ENCODE data around the gene PIP4K2A.

PIP4K2A gene

DNA sequence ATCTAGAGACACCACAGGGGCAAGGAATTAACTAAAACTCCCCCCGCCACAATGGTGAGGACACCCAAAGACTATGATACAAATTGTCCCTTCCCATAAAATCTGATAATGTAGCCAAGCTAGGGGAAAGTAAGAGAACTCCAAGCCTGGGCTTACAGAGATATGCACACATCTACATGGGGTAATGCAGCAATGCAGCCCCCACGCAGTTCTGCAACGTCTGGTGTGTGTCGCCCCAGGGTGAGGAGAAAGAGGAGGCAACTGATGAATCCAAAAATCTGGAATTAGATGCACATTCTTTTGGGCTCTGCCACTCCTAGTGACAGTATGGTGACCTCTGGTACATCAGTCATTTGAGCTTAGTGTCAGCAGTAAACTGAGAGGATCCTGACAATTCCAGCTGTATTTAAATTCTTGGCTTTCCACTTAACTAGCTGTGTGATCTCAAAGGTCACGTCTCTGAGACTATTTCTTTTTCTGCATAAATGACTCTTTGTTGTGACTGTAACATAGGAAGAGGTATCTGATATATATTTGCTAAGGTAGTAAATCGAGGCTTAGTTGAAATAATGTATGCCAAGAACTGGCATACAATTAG, 51.5 kb downstream of the PIP4K2A start:
- no peak for DNase-seq

DNA sequence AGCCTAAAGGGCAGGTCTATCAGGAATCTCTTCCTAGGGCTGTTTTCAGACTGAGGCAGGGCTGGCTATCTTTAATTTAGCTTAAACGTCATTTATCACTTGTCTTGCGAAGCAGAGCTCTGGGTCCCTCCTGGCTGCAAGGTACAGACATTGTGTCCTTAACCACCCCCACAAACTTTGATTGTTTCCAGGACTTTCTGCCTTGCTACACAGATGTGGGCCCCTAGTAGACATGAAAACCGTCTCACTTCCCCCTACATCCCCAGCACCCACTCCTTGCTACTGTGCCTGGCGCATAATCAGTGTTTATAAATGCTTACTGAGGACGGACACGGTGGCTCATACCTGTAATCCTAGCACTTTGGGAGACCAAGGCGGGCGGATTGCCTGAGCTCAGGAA, 54.5 kb downstream of the PIP4K2A start:
- no peak for DNase-seq

DNA sequence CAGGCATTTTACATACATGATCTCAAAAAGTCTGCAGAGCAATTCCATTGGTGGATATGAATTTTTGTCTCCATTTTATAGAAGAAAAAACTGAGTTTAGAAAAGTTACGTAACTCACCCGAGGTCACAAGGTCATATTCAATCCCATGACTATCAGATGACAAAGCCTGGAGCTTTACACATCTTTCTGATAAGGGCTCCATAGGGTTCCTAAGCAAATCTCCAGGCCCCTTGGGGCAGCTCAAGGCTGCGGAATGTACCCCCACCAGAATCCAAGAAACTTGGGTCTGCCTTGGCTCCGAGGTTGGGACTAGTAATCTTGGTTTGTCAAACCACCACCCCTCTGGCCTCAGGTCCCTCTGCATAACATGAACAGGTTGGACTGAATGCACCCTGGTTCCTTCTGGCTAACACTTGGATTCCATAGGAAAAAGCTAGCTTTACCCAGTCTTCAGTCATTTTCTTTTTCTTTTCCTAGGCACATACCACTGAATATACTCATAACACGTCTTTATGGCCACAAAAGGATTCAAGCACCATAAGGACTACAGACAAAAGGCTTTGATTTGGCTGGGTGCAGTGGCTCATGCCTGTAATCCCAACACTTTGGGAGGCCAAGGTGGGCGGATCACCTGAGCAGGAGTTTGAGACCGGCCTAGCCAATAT, 55.5 kb downstream of the PIP4K2A start:
- no peak for DNase-seq

DNA sequence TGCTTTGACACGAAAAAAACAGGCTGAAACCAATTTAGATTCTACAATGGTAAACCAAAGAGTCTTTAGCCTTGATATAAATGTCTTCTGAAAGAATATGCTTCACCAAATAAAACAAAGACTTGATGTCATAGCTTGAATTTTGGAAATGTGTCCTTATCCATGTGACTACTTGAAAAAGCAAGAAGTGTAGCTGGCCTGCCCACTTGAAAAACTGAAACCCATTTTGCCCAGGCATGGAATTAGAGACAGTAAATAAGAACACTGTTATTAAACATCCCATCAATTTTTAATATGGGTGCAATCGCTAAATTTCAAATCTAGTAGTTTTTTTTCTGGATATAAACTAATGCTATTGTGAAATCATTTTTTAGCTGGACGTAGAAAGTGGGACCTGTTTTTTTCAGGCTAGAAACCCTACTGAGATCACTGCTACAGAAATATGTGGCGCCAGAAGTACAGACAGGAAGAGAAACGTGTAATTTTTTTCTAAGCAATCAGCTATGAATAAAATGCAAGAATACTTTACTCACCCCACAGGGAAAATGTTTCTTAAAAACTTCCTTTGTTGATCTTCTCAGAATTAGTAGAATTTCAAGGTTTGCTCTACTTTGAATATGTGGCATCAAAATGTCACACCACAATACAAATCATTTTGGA, 56.7 kb downstream of the PIP4K2A start:
- no peak for DNase-seq

DNA sequence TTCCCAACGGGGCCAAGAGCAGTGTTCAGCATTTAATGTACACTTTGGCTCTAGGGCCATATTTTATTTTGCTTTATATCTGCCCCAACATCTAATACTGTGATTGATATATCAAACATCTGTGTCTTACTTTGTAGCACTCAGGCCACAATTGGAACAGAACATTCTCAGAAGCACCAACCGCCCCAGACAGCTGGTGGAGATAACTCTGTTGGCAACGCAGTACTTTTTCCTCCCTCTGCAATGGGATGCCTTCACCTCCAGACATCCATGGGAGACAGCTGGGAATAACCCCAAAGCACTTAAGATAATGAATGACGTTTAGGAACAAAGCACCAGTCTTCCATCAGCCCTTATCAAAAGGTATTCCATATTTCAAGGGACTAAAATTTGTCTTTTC, 57.4 kb downstream of the PIP4K2A start:
- no peak for DNase-seq

DNA sequence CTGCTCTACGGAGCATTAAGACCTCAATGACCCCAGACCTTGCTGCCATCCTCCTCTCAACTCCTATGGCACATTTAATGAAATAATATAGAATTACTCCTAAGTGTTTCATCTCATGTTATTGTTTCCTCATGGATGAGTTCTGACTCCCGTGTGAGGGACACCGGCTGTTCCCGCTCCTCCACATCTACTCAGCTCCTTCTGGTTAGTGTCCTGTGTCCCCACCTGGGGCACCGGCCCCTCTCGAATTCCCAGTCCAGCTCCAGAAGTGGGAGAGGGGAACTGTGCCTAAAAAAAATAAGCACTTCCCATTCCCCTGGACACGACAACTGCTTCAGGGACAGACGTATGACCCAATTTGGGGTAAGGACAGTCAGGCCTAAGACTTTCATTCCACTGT, 58.3 kb downstream of the PIP4K2A start:
- DNase-seq: no peak

DNA sequence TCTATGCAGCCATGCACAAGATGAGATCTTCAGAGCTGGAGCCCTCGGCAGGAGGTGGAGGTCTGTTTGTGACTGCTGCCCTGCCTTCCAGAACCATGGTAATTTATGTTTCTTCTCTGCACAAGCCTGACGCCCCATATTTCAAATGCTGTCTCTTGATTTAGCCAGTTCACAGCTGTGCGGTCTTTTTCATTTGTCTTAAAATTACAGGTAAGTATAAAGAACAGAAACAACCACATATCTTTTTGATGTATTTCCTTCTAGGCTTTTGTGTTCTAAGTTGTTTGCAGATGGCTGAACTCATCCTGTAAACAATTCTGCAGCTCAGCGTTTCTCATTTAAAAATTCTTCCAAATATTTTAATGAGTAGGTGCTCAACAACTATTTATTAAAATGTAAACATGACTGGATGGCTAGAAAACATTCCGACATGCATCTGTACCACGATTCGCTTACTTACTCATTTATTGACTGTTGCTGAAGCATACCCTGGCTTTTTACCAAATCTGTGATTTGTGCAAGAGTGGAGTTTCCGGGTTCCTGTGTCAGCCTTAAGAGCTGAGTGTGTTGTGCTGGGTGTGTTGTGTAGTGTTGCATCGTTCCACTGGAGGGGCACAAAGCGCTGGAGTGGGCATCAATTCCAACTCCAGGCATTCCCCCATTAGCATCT, 58.9 kb downstream of the PIP4K2A start:
- DNase-seq: peak; percentile 44

DNA sequence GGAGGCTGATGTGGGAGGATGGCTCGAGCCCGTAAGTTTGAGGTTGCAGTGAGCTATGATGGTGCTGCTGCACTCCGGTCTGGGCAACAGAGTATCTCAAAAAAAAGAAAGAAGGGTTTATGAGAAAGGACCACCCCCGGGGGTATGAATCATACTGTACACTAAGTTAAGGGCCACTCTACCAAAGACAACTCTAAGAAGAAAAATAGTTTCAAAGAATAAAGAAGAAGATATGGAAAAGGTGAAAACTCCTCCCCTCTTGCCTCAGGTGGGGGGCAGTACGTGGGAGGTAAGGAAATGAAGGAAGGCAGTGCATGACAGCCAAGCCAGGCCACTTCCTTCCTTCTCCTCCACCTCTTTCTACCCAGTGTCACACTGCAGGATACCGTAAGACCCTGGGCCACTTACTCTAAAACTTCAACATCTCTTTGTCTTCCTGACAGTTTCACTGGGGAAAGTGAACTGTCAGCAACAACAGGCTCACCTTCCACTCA, 61.3 kb downstream of the PIP4K2A start:
- no peak for DNase-seq

DNA sequence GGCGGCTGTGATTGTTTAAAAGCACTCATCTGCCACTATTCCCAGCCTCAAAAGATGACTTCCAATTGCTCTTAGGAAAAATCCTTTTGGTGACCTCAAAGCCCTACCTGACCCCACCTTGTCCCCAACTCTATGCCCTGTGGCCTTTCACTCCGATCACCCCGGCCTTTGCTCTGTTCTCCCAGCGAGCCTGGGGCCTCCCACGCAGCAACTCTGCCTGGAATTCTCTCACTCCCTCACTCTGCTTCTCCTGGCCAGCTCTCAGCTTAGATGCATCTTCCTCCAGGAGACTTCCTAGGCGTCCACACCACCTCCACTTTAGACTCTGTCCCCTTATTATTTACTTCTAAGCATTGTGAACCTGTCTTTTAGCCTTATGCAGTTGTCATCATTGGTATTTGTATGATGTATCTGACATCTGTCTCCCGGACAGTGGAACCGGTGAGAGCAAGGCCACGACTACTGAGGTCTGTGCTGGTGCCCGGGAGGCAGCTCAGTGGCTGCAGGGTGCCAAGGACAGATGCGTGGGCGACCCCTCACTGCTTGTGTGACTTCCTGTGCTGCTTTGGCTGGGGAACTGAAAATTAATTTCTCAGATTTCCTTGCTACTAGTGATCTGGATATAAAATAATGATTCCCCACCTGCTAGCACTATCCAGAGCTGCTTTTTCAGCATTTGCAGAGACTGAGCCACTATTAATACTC, 63.0 kb downstream of the PIP4K2A start:
- no peak for DNase-seq

DNA sequence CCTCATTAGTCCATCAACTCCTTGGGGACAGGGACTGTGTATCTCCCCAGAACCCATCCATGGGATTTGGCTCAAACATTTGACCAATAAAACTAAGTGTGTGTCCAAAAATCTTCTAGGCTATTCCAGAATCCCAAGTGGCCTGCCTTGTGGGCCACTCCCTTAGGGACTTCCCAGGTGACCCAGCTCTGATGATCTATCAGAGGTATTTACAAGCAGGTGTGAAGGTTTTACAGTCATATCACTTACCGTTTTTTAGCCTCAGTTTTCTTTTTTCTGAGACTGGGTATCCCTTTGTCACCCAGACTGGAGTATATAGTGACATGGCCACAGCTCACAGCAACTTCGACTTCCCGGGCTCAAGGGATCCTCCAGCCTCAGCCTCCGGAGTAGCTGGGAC, 64.4 kb downstream of the PIP4K2A start:
- no peak for DNase-seq

DNA sequence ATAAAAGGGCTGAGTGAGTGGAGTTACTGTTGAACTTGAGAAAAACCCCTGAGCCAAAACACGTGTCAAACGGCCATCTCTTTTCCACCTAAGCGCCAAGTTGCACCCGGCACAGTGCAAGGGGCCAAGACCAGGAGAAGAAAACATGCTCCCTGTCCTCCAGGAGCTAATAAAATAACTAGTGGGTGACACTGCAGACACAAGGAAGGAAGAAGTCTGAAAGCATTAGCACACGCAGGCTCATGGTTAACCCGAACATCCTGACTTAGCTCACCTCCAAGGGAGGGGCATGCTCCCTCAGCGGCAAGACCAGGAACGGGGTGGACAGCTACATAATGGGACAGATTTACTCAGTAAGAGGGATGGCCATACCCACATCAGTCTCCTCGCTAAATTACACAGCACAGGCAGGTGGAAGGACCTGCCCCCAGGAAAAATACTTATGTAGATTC, 65.0 kb downstream of the PIP4K2A start:
- DNase-seq: no peak

DNA sequence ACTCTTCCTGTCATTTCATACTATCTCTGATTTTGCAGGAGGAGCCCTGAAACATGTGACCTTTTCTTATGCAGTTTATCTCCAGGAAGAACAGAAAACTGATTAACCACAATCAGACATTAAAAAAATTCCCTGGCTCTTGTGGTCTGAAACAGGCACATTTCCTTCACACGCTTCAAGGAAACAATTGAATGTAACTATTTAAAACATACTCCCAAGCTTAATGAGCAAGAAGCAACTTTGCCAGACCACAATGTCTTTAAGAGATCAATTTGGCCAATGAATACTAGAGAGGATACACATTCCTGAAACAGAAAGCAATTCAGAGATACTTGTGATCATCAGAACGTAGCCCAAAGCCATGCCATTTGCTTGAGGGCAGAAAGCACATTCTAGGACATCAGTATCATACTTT, 65.8 kb downstream of the PIP4K2A start:
- no peak for DNase-seq

DNA sequence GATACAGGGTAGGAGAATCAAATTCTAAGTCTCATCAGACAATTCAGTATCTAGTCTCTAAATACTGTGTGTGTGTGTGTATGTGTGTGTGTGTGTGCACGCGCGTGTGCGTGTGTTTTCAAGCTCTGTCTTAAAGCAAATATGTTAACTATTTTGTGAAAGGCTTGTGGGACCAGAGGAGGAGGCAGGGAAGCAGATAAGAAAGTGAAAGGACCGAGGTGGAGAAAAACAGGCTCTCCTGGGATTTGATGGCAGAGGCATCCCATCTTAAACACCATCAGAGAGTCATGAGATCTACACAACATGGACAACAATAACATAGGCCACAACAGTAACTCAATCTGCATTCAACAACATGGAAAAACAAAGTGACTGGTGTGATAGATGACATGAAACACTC, 67.1 kb downstream of the PIP4K2A start:
- DNase-seq: no peak

DNA sequence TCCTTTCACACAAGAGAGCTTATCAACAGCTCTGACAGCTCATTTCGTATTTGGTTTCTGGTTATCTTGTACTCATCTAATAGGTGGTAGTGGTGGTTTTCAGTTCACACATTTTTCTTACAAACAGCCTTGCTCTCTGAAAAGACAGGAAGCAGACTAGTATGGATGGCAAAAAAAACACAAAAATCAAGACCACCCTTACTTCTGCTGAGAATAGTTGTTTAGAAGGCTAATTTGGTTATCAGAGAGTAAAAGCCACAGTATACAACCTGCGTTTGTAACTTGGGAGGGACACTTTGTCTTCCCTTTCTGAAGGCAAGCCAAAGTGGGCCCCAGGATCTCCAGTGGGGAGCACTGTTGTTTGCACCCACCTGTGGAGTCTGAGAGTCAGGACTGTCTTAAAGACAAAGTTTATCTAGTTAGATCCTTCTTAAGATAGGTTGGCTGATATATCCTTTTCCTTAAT, 68.0 kb downstream of the PIP4K2A start:
- no peak for DNase-seq

DNA sequence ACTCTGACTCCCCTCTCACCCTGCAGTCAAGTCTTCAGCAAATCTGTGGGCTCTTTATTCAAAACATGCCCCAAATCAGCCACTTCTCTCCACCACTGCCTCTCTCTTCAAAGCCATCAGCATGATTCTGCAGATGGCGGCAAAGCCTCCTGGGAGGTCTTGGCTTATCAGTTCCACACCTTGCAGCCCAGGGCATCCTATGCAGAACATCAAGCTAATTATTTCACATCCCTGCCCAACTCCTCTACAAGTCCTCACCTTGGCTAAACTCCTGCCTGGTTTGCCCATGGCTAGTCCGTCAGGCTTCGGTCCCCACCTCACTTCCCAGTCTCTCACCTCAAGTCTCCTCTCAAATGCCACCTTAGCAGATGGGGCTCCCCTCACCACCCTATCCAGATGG, 70.2 kb downstream of the PIP4K2A start:
- DNase-seq: no peak

DNA sequence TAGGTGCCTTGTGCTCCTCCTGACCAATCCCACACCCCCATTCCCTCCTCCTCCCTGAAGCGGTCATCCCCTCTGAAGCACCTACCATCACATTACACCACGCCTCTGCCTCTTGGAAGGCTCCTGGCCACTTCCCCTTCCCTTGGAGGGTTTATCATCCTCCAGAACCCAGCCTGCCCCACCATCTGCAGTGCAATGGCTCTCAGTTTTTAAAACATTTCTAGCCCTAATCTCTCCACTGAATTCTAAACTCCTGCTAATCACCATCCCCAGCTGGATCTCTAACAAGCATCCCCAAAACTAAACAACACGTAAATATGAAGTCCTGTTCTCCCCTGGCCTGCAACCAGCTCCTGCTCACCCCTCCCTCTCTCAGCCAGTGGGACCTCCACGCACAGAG, 70.6 kb downstream of the PIP4K2A start:
- no peak for DNase-seq

DNA sequence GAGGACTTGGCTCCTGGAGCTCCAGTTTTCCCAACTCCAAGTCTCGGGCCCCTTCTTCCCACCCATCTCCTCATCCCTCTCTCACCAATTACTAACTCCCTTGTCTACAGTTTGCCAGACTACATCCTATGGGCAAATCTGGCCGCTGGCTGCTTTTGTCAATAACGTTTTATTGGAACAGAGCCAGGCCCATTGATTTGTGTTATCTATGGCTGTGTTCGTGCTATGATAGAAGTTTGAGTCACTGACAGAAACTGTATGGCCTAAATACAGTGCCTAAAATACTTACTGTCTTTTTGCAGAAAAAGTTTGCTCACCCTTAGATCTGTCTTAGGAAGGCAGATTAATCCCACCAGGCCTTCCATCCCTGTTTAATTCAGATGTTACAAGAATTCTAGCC, 71.3 kb downstream of the PIP4K2A start:
- DNase-seq: no peak

DNA sequence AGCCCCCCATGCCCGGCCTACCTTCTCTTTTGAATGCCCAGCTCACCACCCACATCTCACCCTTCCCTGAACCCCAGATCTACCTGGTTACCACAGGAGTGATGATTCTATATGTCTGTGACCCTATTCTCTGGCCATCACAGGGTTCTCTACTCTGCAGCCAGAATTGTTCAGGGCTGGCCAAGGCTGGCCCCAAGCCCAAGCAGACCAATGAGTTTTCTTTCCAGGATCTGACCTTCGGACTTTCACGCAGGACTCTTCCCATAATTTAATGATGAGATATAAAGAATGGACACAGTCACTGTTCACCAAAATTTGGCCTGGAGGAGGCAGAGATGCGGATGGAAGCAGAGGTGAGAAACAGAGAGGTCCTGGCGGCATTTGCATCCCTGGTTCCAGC, 72.6 kb downstream of the PIP4K2A start:
- no peak for DNase-seq

DNA sequence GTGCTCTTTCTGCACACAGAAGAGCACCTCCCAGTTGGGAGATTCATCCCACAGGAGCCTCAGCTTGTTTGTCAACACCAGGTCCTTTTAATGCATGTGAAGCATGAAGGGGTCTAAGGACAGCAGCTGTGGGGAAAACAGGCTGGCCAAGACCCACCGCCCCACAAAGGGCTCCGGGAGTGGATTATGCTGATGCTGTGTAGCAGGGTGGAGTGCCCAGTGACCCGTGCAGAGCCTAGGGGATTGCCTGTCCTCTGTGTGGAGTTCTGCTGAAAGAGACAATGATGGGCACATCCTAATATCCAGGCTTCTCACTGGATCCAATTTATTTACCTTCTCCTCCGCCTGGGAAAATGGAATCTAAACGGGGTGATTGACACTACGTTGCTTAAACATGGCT, 74.0 kb downstream of the PIP4K2A start:
- no peak for DNase-seq

DNA sequence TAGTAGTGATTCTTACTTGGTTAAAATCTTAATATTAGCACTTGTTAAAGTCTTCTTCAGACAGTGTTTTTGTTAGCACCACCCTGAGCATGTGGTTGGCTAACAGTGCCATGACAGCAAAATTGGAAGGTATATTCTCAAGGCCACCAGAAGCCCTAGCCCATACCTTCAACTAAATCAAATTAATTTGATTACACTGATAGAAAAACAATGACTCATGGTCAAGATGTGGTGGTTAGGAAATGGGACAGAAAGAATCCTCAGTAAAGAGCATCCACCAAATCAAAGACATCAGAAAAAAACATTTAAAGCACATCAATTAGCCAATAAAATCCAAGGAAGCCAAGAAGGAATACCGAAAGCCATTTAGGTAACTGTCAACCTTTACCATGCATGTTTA, 75.5 kb downstream of the PIP4K2A start:
- DNase-seq: no peak

DNA sequence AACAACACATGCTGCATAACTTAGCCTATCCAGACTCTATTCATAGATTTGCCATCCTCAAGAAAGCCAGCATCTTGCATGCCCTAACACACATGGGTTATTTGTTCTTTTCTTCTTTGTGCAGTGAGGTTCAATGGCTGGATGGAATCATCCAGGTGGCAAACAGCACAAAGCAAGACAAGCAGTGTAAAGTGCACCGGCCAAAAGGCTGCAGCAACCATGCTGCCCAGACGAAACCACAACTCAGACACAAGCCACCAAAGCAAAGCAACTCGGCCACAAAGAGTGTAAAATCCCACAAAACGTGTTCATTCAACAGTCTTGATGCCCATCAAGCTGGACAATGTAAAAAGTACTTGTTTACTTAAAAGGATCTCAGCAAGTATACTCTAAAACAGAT, 76.9 kb downstream of the PIP4K2A start:
- no peak for DNase-seq

DNA sequence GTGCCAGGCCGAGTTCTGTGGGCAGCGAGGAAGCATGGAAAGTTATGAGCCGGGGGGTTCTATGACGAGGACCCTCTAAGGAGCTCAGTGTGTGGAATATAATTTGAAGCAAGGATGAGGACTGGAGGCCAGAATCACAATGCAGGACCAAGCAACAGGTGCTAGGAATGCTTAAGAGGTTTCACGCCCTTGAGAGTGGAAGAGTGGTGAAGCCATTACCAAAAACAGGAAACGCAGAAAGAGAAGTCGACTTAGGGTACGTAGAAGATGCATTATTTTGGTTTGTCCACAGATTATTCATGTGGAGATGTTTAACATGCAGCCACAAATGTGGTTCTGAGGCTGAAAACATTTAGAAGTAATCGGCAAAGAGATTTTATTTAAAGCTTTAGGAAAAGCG, 78.7 kb downstream of the PIP4K2A start:
- DNase-seq: no peak
